Measurements from ENCODE around the gene ULBP3. TPM values are rescaled to one million over a fixed set of nuclear protein-coding genes. Genes with fewer than 3 reads are reported as not detected.

Gene ULBP3
- total and polyA plus RNA-seq, 2 of the 4 experiments (the other 2 are of a cell fraction), result 11.1 to 35.1 TPM

DNA sequence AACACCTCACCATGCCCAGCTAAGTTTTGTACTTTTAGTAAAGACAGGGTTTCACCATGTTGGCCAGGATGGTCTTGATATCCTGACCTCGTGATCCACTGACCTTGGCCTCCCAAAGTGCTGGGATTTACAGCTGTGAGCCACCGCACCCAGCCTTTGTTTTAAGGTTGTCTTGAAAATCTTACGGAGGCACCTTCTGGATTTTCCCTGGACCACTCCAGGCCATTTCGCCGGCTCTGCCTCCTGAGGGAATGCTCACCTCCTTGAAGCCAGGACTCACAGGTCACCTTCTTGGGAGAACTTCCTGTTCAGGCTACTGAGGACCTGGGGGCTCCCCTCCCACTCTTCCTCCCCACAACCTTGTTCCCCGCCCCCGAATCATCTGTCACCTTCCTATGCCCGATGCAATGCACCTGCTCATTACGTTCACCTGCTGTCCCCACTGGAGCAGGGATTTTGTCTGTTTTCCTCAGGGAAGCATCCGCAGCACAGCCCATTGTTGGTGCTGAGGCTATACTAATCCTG, 24.2 kb downstream of the ULBP3 start:
- H2AK9ac ChIP-seq (replicated peaks; ENCODE audit: low read depth, low read length, poor library complexity), result no peak overlapping the region
- H4K8ac ChIP-seq (ENCODE audit: low read depth in 2 of 2, low read length in 2 of 2), result no peak overlapping the region
- H3K4me3 ChIP-seq (ENCODE audit: insufficient read depth, low read depth, low read length), result no peak overlapping the region
- no peak overlapping the region for H2AK5ac ChIP-seq (ENCODE audit: low read depth, low read length)
- H3K4me2 ChIP-seq (ENCODE audit: low read depth, low read length), result no peak overlapping the region
- dilution Hi-C loops (cut with HindIII; ENCODE audit: low sequenced_read_pairs, unreplicated experiment), result no loop called here
- H3K18ac ChIP-seq (ENCODE audit: low read depth, low read length), result no peak overlapping the region
- H3K4ac ChIP-seq (ENCODE audit: low read depth, low read length), result no peak overlapping the region
- no peaks in the 10 kb centered on the region for H4K20me1 ChIP-seq (ENCODE audit: insufficient read depth, low read length)
- H4K91ac ChIP-seq (ENCODE audit: insufficient read depth, low read depth, low read length), result no peak overlapping the region
- no peak overlapping the region for H2BK20ac ChIP-seq (ENCODE audit: low read depth, low read length)
- TF ChIP-seq SMC3 (IDR thresholded peaks at IDR 0.05; ENCODE audit: low read depth, low read length) (no peak), BHLHE40 (IDR thresholded peaks at IDR 0.05; ENCODE audit: low read depth, low read length) (no peak), FOS (IDR thresholded peaks at IDR 0.05; ENCODE audit: low read depth, low read length) (no peak), MAFK (IDR thresholded peaks at IDR 0.05; ENCODE audit: low read depth, low read length) (no peak), CHD1 (IDR thresholded peaks at IDR 0.05; ENCODE audit: low read depth, low read length) (no peak), RFX5 (IDR thresholded peaks at IDR 0.05; ENCODE audit: low read depth, low read length) (no peak), MAZ (IDR thresholded peaks at IDR 0.05; ENCODE audit: borderline replicate concordance, low read depth, low read length) (no peak), RCOR1 (IDR thresholded peaks at IDR 0.05; ENCODE audit: insufficient replicate concordance, low read length) (no peak), POLR2A (IDR thresholded peaks at IDR 0.05; ENCODE audit: low read depth, low read length) (no peak), CEBPB (IDR thresholded peaks at IDR 0.05; ENCODE audit: low read depth, low read length) (no peak), RAD21 (IDR thresholded peaks at IDR 0.05; ENCODE audit: low read length) (no peak), NFE2L2 (IDR thresholded peaks at IDR 0.05; ENCODE audit: low read depth, low read length) (no peak)
- TF ChIP-seq, protein P1, sequence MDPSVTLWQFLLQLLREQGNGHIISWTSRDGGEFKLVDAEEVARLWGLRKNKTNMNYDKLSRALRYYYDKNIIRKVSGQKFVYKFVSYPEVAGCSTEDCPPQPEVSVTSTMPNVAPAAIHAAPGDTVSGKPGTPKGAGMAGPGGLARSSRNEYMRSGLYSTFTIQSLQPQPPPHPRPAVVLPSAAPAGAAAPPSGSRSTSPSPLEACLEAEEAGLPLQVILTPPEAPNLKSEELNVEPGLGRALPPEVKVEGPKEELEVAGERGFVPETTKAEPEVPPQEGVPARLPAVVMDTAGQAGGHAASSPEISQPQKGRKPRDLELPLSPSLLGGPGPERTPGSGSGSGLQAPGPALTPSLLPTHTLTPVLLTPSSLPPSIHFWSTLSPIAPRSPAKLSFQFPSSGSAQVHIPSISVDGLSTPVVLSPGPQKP (IDR thresholded peaks at IDR 0.05; ENCODE audit: borderline replicate concordance, low read depth, low read length), result no peak
- TF ChIP-seq, protein P2, sequence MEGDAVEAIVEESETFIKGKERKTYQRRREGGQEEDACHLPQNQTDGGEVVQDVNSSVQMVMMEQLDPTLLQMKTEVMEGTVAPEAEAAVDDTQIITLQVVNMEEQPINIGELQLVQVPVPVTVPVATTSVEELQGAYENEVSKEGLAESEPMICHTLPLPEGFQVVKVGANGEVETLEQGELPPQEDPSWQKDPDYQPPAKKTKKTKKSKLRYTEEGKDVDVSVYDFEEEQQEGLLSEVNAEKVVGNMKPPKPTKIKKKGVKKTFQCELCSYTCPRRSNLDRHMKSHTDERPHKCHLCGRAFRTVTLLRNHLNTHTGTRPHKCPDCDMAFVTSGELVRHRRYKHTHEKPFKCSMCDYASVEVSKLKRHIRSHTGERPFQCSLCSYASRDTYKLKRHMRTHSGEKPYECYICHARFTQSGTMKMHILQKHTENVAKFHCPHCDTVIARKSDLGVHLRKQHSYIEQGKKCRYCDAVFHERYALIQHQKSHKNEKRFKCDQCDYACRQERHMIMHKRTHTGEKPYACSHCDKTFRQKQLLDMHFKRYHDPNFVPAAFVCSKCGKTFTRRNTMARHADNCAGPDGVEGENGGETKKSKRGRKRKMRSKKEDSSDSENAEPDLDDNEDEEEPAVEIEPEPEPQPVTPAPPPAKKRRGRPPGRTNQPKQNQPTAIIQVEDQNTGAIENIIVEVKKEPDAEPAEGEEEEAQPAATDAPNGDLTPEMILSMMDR (conservative IDR thresholded peaks at IDR 0.05; ENCODE audit: low read depth, low read length), result no peak
- TF ChIP-seq, protein P3, sequence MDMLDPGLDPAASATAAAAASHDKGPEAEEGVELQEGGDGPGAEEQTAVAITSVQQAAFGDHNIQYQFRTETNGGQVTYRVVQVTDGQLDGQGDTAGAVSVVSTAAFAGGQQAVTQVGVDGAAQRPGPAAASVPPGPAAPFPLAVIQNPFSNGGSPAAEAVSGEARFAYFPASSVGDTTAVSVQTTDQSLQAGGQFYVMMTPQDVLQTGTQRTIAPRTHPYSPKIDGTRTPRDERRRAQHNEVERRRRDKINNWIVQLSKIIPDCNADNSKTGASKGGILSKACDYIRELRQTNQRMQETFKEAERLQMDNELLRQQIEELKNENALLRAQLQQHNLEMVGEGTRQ (IDR thresholded peaks at IDR 0.05; ENCODE audit: low read depth, low read length), result no peak
- H3K9me3 ChIP-seq (ENCODE audit: control insufficient read depth, insufficient read depth, low read length), result no peaks in the 10 kb centered on the region
- H3K27me3 ChIP-seq (ENCODE audit: control insufficient read depth, insufficient read depth, low read length), result peaks cover 56% of the 10 kb centered on the region
- CTCF ChIA-PET, result no interaction called here
- no peaks in the 10 kb centered on the region for H3K36me3 ChIP-seq (ENCODE audit: control insufficient read depth, insufficient read depth, low read length)
- 25% methylated on average over 1 of the region's 10 CpGs; no CpG with 5 or more reads in 1 of the 2 experiments for WGBS, 2 experiments (ENCODE audit: extremely low coverage in 2 of 2, insufficient read length in 1 of 2)
- no peak overlapping the region for H3K9ac ChIP-seq (ENCODE audit: low read depth, low read length)
- intact Hi-C loops (cut with micrococcal nuclease), result no loop called here
- H2BK5ac ChIP-seq (ENCODE audit: low read depth, low read length, poor library complexity, severe bottlenecking), result no peak overlapping the region
- H2BK120ac ChIP-seq (ENCODE audit: low read depth, low read length), result no peak overlapping the region
- H3K79me1 ChIP-seq (ENCODE audit: low read depth in 1 of 2, low read length in 2 of 2), result no peaks in the 10 kb centered on the region
- H2AFZ ChIP-seq (replicated peaks; ENCODE audit: low read length, poor library complexity), result no peak overlapping the region
- H3K56ac ChIP-seq (ENCODE audit: extremely low read depth, insufficient read depth, low read length), result no peak overlapping the region
- no peak overlapping the region for H2BK15ac ChIP-seq (ENCODE audit: low read depth, low read length)
- in situ Hi-C loops (cut with MboI; ENCODE audit: low sequenced_read_pairs), result no loop called here
- no peak overlapping the region for H3K27ac ChIP-seq (ENCODE audit: insufficient read depth, low read length)
- H3K23ac ChIP-seq (ENCODE audit: low read depth, low read length), result no peak overlapping the region
- DNase-seq (no peak), ATAC-seq (ENCODE audit: low read depth) (no peak)
- H3K14ac ChIP-seq (replicated peaks; ENCODE audit: low read depth, low read length), result no peak overlapping the region
- no peaks in the 10 kb centered on the region for H3K9me1 ChIP-seq (ENCODE audit: insufficient read depth, low read length)
- POLR2A ChIA-PET (ENCODE audit: unreplicated experiment), result no interaction called here
- H3K4me1 ChIP-seq (ENCODE audit: control insufficient read depth, insufficient read depth, low read length), result no peaks in the 10 kb centered on the region
- H4K5ac ChIP-seq (ENCODE audit: low read depth, low read length), result no peak overlapping the region
- BruUV-seq (replicated peaks), result no TSS peak
